Measurements from ENCODE around the gene MYO7B.

The MYO7B gene

DNA sequence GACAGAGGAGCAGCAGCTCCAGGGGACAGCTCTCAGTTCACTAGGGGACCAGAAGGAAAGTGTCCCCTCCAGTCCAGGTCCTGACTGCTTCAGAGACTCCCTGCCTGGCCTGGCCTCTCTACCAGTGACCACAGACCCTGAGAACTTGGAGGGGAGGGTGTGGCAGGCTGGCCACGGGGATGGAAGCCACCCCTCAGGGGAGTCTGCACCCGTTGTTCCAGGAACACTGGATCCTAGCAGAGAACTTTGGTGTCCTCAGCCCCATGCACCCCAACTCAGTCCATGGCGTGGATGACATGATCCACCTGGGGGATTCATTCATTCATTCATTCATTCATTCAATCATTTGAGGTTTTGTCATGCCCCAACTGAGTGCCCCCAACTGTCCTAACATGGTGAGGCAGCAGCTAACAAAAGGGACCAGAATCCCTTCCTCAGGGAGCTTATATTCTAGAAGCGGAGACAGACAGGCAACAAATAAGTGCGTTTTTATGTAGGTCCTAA lies 31.9 kb downstream of the MYO7B start:
- H3K4me3 ChIP-seq (ENCODE audit: low read depth in 1 of 2, low read length in 2 of 2) = no peak overlapping the region
- no peak overlapping the region for H2AFZ ChIP-seq (ENCODE audit: low read depth, low read length)
- no peaks in the 10 kb centered on the region for H3K79me2 ChIP-seq (ENCODE audit: insufficient read depth, low read length)
- H3K4me2 ChIP-seq (ENCODE audit: insufficient read depth, low read length) = no peak overlapping the region
- H3K27me3 ChIP-seq (ENCODE audit: insufficient read depth, low read length, poor library complexity) = no peaks in the 10 kb centered on the region
- no peak overlapping the region for H3K9ac ChIP-seq (ENCODE audit: low read depth, low read length)
- no peak for ATAC-seq (ENCODE audit: insufficient read depth, low read depth)
- DNase-seq = no peak
- H3K27ac ChIP-seq (ENCODE audit: low read length) = no peak overlapping the region
- H3K9me3 ChIP-seq (ENCODE audit: insufficient read depth, low read length, severe bottlenecking) = no peaks in the 10 kb centered on the region
- TF ChIP-seq, protein P1, sequence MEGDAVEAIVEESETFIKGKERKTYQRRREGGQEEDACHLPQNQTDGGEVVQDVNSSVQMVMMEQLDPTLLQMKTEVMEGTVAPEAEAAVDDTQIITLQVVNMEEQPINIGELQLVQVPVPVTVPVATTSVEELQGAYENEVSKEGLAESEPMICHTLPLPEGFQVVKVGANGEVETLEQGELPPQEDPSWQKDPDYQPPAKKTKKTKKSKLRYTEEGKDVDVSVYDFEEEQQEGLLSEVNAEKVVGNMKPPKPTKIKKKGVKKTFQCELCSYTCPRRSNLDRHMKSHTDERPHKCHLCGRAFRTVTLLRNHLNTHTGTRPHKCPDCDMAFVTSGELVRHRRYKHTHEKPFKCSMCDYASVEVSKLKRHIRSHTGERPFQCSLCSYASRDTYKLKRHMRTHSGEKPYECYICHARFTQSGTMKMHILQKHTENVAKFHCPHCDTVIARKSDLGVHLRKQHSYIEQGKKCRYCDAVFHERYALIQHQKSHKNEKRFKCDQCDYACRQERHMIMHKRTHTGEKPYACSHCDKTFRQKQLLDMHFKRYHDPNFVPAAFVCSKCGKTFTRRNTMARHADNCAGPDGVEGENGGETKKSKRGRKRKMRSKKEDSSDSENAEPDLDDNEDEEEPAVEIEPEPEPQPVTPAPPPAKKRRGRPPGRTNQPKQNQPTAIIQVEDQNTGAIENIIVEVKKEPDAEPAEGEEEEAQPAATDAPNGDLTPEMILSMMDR (IDR thresholded peaks at IDR 0.05; ENCODE audit: borderline replicate concordance, extremely low read depth, low read length, poor library complexity, severe bottlenecking) = no peak
- no peak for TF ChIP-seq EZH2 (IDR thresholded peaks at IDR 0.05; ENCODE audit: borderline replicate concordance, low read depth, low read length, severe bottlenecking)
- no peaks in the 10 kb centered on the region for H4K20me1 ChIP-seq (ENCODE audit: insufficient read depth, low read length)
- H3K4me1 ChIP-seq (ENCODE audit: insufficient read depth, low read length) = no peaks in the 10 kb centered on the region
- H3K36me3 ChIP-seq (ENCODE audit: insufficient read depth, low read length) = no peaks in the 10 kb centered on the region

DNA sequence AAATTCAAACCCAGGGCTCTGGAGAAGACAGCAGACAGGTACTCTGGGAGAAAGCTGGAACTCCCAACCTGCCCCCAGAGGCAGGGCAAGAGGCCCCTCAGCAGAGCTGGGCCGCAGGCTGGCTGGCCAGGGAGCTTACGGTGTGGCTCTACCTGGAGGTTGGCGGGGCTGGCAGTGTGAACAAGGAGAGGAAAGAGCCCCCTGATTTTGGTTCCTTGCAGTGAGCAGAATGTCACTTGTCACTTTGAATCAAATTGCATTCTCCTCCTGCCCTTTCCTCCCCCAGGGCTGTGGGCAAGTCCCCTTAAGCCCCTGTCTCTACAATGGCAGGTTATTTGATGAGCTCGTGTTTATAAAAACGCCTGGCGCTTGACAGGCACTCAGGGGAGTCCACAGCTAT lies 32.6 kb downstream of the MYO7B start:
- no peaks in the 10 kb centered on the region for H3K27me3 ChIP-seq (ENCODE audit: insufficient read depth, low read length, poor library complexity)
- H3K4me1 ChIP-seq (ENCODE audit: insufficient read depth, low read length) = no peaks in the 10 kb centered on the region
- H3K27ac ChIP-seq (ENCODE audit: low read length) = no peak overlapping the region
- H3K9me3 ChIP-seq (ENCODE audit: insufficient read depth, low read length, severe bottlenecking) = no peaks in the 10 kb centered on the region
- ATAC-seq (ENCODE audit: insufficient read depth, low read depth) = no peak
- no peaks in the 10 kb centered on the region for H4K20me1 ChIP-seq (ENCODE audit: insufficient read depth, low read length)
- no peak overlapping the region for H3K9ac ChIP-seq (ENCODE audit: low read depth, low read length)
- H3K4me2 ChIP-seq (ENCODE audit: insufficient read depth, low read length) = no peak overlapping the region
- no peak for TF ChIP-seq EZH2 (IDR thresholded peaks at IDR 0.05; ENCODE audit: borderline replicate concordance, low read depth, low read length, severe bottlenecking)
- TF ChIP-seq, protein P1 (IDR thresholded peaks at IDR 0.05; ENCODE audit: borderline replicate concordance, extremely low read depth, low read length, poor library complexity, severe bottlenecking) = no peak
- no peaks in the 10 kb centered on the region for H3K36me3 ChIP-seq (ENCODE audit: insufficient read depth, low read length)
- H2AFZ ChIP-seq (ENCODE audit: low read depth, low read length) = no peak overlapping the region
- H3K79me2 ChIP-seq (ENCODE audit: insufficient read depth, low read length) = no peaks in the 10 kb centered on the region
- H3K4me3 ChIP-seq (ENCODE audit: low read depth in 1 of 2, low read length in 2 of 2) = no peak overlapping the region
- no peak for DNase-seq

DNA sequence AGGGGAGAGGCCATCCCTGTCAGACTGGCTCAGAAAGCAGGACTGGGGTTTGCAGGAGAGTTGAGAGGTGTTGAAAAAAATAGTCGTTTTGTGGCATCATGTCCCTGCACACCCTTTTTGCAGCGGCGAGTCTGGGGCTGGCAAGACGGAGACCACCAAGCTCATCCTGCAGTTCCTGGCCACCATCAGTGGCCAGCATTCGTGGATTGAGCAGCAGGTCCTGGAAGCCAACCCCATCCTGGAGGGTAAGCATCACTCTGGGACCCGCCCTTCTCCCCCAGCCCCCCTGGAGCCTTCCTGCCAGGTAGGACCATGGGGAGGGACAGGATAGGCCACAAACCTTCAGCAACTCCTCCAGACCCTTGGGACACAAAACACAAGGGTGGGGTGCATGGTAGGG lies 34.2 kb downstream of the MYO7B start:
- no peaks in the 10 kb centered on the region for H3K9me3 ChIP-seq (ENCODE audit: insufficient read depth, low read length, severe bottlenecking)
- no peaks in the 10 kb centered on the region for H3K27me3 ChIP-seq (ENCODE audit: insufficient read depth, low read length, poor library complexity)
- no peak for TF ChIP-seq EZH2 (IDR thresholded peaks at IDR 0.05; ENCODE audit: borderline replicate concordance, low read depth, low read length, severe bottlenecking)
- TF ChIP-seq, protein P1 (IDR thresholded peaks at IDR 0.05; ENCODE audit: borderline replicate concordance, extremely low read depth, low read length, poor library complexity, severe bottlenecking) = no peak
- no peak overlapping the region for H2AFZ ChIP-seq (ENCODE audit: low read depth, low read length)
- no peak overlapping the region for H3K4me3 ChIP-seq (ENCODE audit: low read depth in 1 of 2, low read length in 2 of 2)
- ATAC-seq (ENCODE audit: insufficient read depth, low read depth) (no peak), DNase-seq (no peak)
- H3K4me2 ChIP-seq (ENCODE audit: insufficient read depth, low read length) = no peak overlapping the region
- H3K4me1 ChIP-seq (ENCODE audit: insufficient read depth, low read length) = no peaks in the 10 kb centered on the region
- no peaks in the 10 kb centered on the region for H4K20me1 ChIP-seq (ENCODE audit: insufficient read depth, low read length)
- no peaks in the 10 kb centered on the region for H3K36me3 ChIP-seq (ENCODE audit: insufficient read depth, low read length)
- H3K79me2 ChIP-seq (ENCODE audit: insufficient read depth, low read length) = no peaks in the 10 kb centered on the region
- H3K27ac ChIP-seq (ENCODE audit: low read length) = no peak overlapping the region
- H3K9ac ChIP-seq (ENCODE audit: low read depth, low read length) = no peak overlapping the region
